ENCODE data around the gene PCYT1A. TPM values are rescaled to one million over a fixed set of nuclear protein-coding genes. Genes with fewer than 3 reads are reported as not detected.
A peak's percentile ranks its signal among the peaks of the same experiment; 100 is the strongest.

Gene PCYT1A
- total RNA-seq, 2 experiments from 2014 or later: 58.4 to 64.2 TPM

- Mint-ChIP-seq H3K27ac (peak overlapping the region; percentile 90), H3K36me3 (peaks cover 39% of the 10 kb centered on the region), H3K4me3 (peak overlapping the region; percentile 80), H3K9me3 (peaks cover 1% of the 10 kb centered on the region), H3K4me1 (peaks cover 38% of the 10 kb centered on the region), H3K27me3 (no peaks in the 10 kb centered on the region)
- ATAC-seq (ENCODE audit: low read depth) (no peak), DNase-seq (no peak)
- POLR2A ChIA-PET: interaction anchor here (0.5 to 2.9 kb wide), 3 partner anchors 14 to 226 kb away, joined by 3 to 26 read pairs (median 3); partner anchors contain the start of gene DYNLT2B
These were observed 12.4 kb downstream of the PCYT1A start for GRCh38 chr3:196275126-196275525.

GRCh38 chr3:196274585-196274984 lies 12.9 kb downstream of the PCYT1A start:
- POLR2A ChIA-PET: interaction anchor here (0.5 to 2.9 kb wide), 4 partner anchors 15 to 227 kb away, joined by 3 to 26 read pairs (median 3); partner anchors contain the start of gene DYNLT2B
- no peaks in the 10 kb centered on the region for H3K27me3 Mint-ChIP-seq
- ATAC-seq (ENCODE audit: low read depth): peak; percentile 98
- DNase-seq: no peak
- peaks cover 43% of the 10 kb centered on the region for H3K36me3 Mint-ChIP-seq
- peak overlapping the region; percentile 90 for H3K27ac Mint-ChIP-seq
- peaks cover 1% of the 10 kb centered on the region for H3K9me3 Mint-ChIP-seq
- H3K4me1 Mint-ChIP-seq: peaks cover 36% of the 10 kb centered on the region
- peak overlapping the region; percentile 80 for H3K4me3 Mint-ChIP-seq

- DNase-seq: no peak
- peaks cover 36% of the 10 kb centered on the region for H3K4me1 Mint-ChIP-seq
- no peaks in the 10 kb centered on the region for H3K27me3 Mint-ChIP-seq
- H3K9me3 Mint-ChIP-seq: peaks cover 1% of the 10 kb centered on the region
- no peak for ATAC-seq (ENCODE audit: low read depth)
- peak overlapping the region; percentile 90 for H3K27ac Mint-ChIP-seq
- POLR2A ChIA-PET: interaction anchor here (0.6 to 2.9 kb wide), 7 partner anchors 11 to 466 kb away, joined by 3 to 26 read pairs (median 3); partner anchors contain the start of genes DYNLT2B, FBXO45, PAK2 and WDR53
- peak overlapping the region; percentile 37 for H3K4me3 Mint-ChIP-seq
- peaks cover 42% of the 10 kb centered on the region for H3K36me3 Mint-ChIP-seq
These were observed 13.9 kb downstream of the PCYT1A start for GRCh38 chr3:196273655-196274054.

- ATAC-seq (ENCODE audit: low read depth) (no peak), DNase-seq (no peak)
- Mint-ChIP-seq H3K27me3 (no peaks in the 10 kb centered on the region), H3K4me1 (peaks cover 29% of the 10 kb centered on the region), H3K36me3 (peaks cover 38% of the 10 kb centered on the region), H3K27ac (peak overlapping the region; percentile 90), H3K9me3 (peaks cover 1% of the 10 kb centered on the region), H3K4me3 (no peak overlapping the region)
- POLR2A ChIA-PET: interaction anchor here (0.6 to 2.9 kb wide), 5 partner anchors 12 to 467 kb away, joined by 3 to 26 read pairs (median 3); partner anchors contain the start of genes DYNLT2B, FBXO45, PAK2 and WDR53
These were observed 14.7 kb downstream of the PCYT1A start for GRCh38 chr3:196272826-196273225.

DNA sequence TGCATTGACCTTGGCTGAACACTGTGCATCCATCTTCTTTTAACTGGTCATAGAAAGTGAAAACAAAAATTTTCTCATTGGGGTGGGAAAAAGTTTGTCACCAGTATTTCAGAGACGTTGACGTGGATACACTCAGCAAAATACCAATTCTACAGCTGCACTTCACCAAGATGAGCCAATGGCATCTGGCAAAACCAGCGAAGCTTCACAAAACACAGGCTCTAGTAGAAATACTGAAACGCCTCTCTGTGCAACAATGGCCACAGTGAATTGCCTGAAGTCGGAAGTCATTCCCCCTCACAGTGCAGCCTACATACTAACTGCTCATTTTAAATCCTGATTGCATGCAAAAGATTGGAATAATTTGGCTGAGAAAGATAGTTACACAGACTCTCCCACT lies 17.0 kb downstream of the PCYT1A start:
- Mint-ChIP-seq H3K4me1 (peaks cover 31% of the 10 kb centered on the region), H3K27me3 (no peaks in the 10 kb centered on the region), H3K27ac (no peak overlapping the region), H3K36me3 (peaks cover 33% of the 10 kb centered on the region), H3K4me3 (no peak overlapping the region), H3K9me3 (peaks cover 1% of the 10 kb centered on the region)
- DNase-seq (no peak), ATAC-seq (ENCODE audit: low read depth) (no peak)
- POLR2A ChIA-PET: interaction anchor here (0.6 kb wide), 1 partner anchor 8 kb away, joined by 4 read pairs; no protein-coding TSS in a partner anchor

DNA sequence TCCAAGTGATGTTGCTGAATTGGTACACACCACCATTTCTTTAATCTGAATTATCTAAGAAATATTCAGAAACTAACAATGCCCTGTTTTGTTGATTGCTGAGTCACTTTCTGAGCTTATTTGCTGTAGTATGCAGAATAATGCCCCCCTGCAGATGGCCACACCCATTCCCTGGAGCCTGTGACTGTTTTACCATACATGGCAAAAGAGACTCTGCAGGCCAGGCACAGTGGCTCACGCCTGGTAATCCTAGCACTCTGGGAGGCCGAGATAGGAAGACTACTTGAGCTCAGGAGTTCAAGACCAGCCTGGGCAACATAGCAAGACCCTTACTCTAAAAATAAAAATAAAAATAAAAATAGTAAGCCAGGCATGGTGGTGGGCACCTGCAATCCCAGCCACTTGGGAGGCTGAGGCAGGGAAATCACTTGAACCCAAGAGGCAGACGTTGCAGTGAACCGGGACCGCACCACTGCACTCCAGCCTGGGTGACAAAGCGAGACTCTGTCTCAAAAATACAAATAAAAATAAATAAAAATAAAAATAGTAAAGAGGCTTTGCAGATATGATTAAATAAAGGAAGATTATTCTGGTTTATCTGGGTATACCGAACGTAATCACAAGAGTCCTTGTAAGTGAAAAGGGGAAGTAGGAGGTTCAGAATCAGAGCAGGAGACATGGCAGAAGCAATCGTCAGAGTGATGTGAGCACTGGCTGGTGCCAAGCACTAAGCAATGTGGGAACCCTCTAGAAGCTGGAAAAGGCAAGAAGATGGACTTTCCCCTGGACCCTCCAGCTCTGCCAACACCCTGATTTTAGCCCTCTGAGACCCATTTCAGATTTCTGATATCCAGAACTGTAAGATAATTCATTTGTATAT lies 19.0 kb downstream of the PCYT1A start:
- peak overlapping the region; percentile 25 for H3K27ac Mint-ChIP-seq
- DNase-seq (no peak), ATAC-seq (ENCODE audit: low read depth) (no peak)
- H3K4me3 Mint-ChIP-seq: no peak overlapping the region
- H3K4me1 Mint-ChIP-seq: peaks cover 20% of the 10 kb centered on the region
- POLR2A ChIA-PET: no interaction called here
- peaks cover 30% of the 10 kb centered on the region for H3K36me3 Mint-ChIP-seq
- H3K27me3 Mint-ChIP-seq: no peaks in the 10 kb centered on the region
- peaks cover 1% of the 10 kb centered on the region for H3K9me3 Mint-ChIP-seq

DNA sequence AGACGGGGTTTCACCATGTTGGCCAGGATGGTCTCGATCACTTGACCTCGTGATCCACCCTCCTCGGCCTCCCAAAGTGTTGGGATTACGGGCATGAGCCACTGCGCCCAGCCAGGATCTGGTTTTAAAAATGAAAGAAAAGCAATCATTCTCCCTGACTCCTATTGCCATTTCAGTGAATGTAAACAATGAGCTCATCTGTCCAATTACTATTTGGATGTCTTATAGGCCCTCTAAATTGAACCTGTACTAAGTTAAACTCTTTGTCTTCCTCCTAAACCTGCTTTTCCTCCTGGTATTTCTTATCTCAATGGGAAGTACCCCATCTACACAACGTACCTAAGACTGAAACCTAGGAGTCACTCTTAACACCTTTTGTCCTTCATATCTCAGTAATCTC lies 23.7 kb downstream of the PCYT1A start:
- Mint-ChIP-seq H3K27me3 (no peaks in the 10 kb centered on the region), H3K36me3 (peaks cover 20% of the 10 kb centered on the region), H3K4me1 (peaks cover 8% of the 10 kb centered on the region), H3K9me3 (no peaks in the 10 kb centered on the region), H3K4me3 (no peak overlapping the region), H3K27ac (no peak overlapping the region)
- ATAC-seq (ENCODE audit: low read depth) (no peak), DNase-seq (no peak)
- POLR2A ChIA-PET: no interaction called here

- no peak for ATAC-seq (ENCODE audit: low read depth)
- Mint-ChIP-seq H3K36me3 (peaks cover 20% of the 10 kb centered on the region), H3K9me3 (no peaks in the 10 kb centered on the region), H3K4me3 (no peak overlapping the region), H3K27ac (no peak overlapping the region), H3K27me3 (no peaks in the 10 kb centered on the region), H3K4me1 (peaks cover 4% of the 10 kb centered on the region)
- DNase-seq: no peak
- POLR2A ChIA-PET: no interaction called here
These were observed 26.7 kb downstream of the PCYT1A start for GRCh38 chr3:196260784-196261183.

- Mint-ChIP-seq H3K36me3 (peaks cover 12% of the 10 kb centered on the region), H3K27me3 (no peaks in the 10 kb centered on the region), H3K4me1 (peaks cover 3% of the 10 kb centered on the region), H3K9me3 (no peaks in the 10 kb centered on the region), H3K4me3 (no peak overlapping the region), H3K27ac (peak overlapping the region; percentile 32)
- no peak for DNase-seq
- POLR2A ChIA-PET: no interaction called here
- ATAC-seq (ENCODE audit: low read depth): no peak
These were observed 31.8 kb downstream of the PCYT1A start for GRCh38 chr3:196255776-196256175.

GRCh38 chr3:196254376-196255283 lies 32.9 kb downstream of the PCYT1A start:
- peaks cover 15% of the 10 kb centered on the region for H3K36me3 Mint-ChIP-seq
- H3K4me1 Mint-ChIP-seq: peaks cover 3% of the 10 kb centered on the region
- no peaks in the 10 kb centered on the region for H3K27me3 Mint-ChIP-seq
- H3K27ac Mint-ChIP-seq: no peak overlapping the region
- POLR2A ChIA-PET: interaction anchor here (0.8 kb wide), 2 partner anchors 33 to 63 kb away, joined by 3 read pairs; partner anchors contain the start of genes DYNLT2B and PCYT1A
- no peak for DNase-seq
- no peak overlapping the region for H3K4me3 Mint-ChIP-seq
- no peak for ATAC-seq (ENCODE audit: low read depth)
- H3K9me3 Mint-ChIP-seq: no peaks in the 10 kb centered on the region

DNA sequence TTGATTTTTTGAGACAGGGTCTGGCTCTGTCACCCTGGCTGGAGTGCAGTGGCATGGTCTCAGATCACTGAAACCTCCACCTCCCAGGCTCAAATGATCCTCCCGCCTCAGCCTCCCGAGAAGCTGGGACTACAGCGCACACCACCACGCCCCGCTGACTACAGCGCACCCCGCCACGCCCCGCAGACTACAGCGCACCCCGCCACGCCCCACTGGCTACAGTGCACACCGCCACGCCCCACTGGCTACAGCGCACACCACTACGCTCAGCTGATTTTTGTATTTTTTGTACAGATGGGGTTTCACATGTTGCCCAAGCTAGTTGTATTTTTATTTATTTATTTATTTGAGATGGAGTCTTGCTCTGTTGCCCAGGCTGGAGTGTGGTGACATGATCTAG lies 35.6 kb downstream of the PCYT1A start:
- Mint-ChIP-seq H3K4me3 (no peak overlapping the region), H3K4me1 (peaks cover 7% of the 10 kb centered on the region), H3K27me3 (no peaks in the 10 kb centered on the region), H3K36me3 (peaks cover 19% of the 10 kb centered on the region), H3K9me3 (no peaks in the 10 kb centered on the region), H3K27ac (no peak overlapping the region)
- DNase-seq (no peak), ATAC-seq (ENCODE audit: low read depth) (no peak)
- POLR2A ChIA-PET: interaction anchor here (0.8 to 1.4 kb wide), 2 partner anchors 27 to 66 kb away, joined by 4 to 8 read pairs; partner anchors contain the start of gene DYNLT2B

DNA sequence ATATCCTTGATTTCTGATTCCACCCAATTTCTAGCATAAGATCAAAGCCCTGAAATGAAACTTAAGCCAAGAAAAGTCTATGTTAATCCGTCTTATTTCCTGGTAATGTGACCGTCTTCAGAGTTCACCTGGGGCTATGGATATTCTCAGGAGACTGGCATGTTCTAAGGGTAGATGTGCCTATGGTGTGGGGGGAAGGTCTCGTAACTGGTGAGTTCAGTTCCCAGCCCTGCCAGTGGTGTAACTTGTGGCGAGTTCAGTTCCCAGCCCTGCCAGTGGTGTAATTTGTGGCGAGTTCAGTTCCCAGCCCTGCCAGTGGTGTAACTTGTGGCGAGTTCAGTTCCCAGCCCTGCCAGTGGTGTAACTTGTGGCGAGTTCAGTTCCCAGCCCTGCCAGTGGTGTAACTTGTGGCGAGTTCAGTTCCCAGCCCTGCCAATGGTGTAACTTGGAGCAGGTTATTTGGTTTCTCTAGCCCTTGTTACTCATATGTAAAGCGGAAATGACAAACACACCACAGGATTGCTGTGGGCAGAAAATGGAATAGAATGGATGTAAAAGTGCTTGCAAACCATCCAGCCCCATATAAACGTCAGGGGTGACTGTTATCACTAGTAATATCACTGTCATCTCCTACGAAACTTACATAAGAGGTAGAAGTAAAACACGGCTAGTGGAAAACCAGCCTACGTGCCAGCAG lies 40.8 kb downstream of the PCYT1A start:
- Mint-ChIP-seq H3K4me3 (no peak overlapping the region), H3K36me3 (peaks cover 28% of the 10 kb centered on the region), H3K4me1 (peaks cover 4% of the 10 kb centered on the region), H3K9me3 (no peaks in the 10 kb centered on the region), H3K27ac (no peak overlapping the region), H3K27me3 (no peaks in the 10 kb centered on the region)
- DNase-seq: no peak
- no peak for ATAC-seq (ENCODE audit: low read depth)
- POLR2A ChIA-PET: no interaction called here

Measured in activated naive CD8-positive, alpha-beta T cell treated with anti-CD3 and anti-CD28 coated beads, Interleukin-2, amount 10 ng/mL, durations not matched to agents 7 days and 5 days (primary cell).